Stimulated activated CD8-positive, alpha-beta memory T cell treated with anti-CD3 and anti-CD28 coated beads, Interleukin-12 subunit alpha, Interleukin-12 subunit beta, amount 100 ng/mL, for 4 hours (primary cell): ENCODE data around the gene THOP1.
"Not testable (repeated sequence)": the region's sequence is repeated elsewhere in the genome, so short reads cannot be mapped to it uniquely, and the experiment has no call there.

Experiments used
- DNase-seq: peaks from one replicate; pipeline ENCODE4 v3.0.0-alpha.2; 2020; ENCODE audit warnings: low read depth

The THOP1 gene

DNA sequence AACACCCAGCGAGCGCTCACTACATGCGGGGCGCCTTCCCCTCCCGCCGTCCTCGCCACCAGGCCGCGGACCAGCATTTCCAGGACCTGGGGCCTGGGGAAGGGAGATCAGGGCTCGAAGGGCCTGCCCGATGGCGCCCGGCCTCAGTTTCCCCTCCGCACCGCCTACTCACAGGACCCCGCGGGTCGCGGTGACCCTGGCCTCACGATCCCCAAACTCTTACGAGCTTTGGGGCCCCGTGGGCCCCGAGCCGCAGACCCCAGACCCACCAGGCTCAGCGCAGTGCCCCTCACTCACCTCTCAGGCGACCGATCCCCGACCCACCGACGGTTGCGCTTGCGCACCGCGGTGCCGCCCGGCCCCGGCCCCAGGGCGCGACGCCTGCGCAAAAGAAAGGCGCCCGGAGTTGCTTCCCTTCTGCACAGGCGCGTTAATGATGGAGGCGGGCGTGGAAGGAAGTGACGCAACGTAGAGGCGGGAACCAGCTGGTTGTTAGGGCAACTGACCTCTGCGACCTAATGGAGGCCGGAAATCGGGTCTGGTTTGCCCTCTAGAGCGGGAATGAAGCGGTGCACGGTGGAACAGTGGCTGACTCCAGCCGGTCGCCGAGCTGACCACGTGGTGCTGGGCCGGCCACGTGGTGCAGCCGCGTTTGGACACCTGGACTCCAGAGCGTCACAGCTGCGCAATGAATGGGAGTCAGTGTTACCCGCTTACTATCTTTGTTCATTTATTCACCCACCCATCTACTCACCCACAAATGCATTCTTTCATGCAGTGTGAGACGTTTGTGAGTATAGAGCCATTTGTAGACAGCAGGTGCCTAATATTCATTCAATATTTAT is 2.1 kb upstream of the THOP1 start, which contains the start of gene SGTA:
Gene SGTA (minus strand): TSS at position 338 of the 845 bp plus-strand sequence. CDS start 14,205 bp downstream, outside the sequence.
- peak; percentile 95 for DNase-seq

- DNase-seq: no peak
Observed at GRCh38 chr19:2783781-2784145, 1.5 kb upstream of the THOP1 start.

DNA sequence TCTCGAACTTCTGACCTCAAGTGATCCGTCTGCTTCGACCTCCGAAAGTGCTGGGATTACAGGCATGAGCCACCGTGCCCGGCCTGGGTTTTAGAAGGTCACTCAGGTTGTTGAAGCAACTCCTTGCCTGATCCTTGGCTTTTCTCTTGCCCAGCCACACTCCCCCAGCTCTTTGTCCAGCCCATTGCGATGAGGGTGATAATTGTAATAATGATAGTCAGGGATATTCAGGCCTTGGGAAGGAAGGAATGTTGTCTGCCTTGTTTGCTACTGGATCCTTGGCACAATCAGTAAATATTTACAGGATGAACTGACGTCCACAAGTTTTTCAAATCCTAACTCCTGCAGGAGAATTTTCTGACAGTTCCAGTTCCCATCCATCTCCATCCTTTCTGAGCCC is 1.8 kb downstream of the THOP1 start:
- no peak for DNase-seq

DNA sequence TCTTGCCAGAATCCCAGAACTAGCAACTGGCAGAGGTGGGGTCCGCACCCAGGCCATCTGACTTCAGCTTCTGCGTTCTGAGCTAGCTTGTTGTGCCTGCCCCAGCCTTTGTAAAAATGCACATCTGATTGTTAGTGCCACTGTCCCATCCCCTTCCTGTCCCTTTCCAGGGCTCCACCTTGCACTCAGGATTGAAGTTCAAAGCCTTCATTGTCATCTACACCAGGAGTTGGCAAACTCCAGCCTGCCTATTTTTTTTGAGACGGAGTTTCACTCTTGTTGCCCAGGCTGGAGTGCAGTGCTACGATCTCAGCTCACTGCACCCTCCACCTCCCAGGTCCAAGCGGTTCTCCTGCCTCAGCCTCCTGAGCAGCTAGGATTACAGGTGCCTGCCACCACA is 2.9 kb downstream of the THOP1 start:
- no peak for DNase-seq

DNA sequence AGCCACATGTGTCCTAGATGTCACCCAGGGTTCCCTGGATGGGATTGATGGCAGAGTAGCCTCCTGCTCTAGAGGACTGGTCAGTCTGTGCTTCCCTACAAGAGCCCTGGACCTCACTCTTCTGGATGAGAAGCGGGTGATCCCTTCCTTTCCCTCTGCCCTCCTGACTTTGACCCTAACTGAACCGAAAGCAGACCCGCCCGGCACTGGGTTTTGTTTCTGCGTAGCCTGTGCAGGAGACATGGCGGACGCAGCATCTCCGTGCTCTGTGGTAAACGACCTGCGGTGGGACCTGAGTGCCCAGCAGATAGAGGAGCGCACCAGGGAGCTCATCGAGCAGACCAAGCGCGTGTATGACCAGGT is 4.9 kb downstream of the THOP1 start:
- DNase-seq: no peak

- no peak for DNase-seq
Observed at GRCh38 chr19:2790557-2791271, 5.4 kb downstream of the THOP1 start.

DNA sequence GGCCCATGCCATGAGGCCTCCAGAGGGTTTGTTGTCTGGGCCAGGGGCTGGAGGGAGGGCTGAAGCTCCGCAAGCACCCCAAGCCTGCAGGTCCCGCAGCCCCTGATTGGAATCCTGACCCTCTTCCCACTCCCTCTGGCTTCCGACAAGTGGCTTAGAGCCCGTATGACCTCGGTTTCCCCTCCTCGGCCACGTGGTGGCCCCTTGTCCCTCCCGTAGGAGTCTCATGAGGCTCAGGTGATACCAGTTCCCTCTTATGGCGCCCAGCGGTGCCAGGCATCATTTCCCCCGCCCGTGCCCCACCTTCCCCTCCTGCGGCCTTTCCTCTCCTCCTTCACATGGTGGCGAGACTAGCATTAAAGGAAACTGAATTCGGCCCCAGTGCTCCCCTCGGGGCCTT is 6.1 kb downstream of the THOP1 start:
- no peak for DNase-seq

DNA sequence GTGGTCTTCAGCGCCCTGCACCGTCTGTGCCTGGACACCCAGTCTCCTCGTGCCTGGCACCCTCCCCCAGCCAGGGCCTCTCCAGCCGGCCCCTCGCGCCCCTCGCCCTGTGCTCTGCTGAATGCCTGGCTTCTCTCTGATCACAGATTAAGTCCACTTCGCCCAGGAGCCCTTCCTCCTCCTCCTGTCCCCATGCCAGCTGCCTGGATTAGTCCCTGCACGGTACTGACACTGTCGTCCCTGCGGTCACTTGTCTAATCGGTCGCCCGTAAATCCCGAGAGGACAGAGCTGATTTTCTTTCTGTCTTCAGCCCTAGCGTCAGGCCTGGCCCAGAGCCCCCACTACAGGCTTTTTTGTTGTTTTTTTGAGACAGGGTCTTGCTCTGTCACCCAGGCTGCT is 6.6 kb downstream of the THOP1 start:
- no peak for DNase-seq

DNA sequence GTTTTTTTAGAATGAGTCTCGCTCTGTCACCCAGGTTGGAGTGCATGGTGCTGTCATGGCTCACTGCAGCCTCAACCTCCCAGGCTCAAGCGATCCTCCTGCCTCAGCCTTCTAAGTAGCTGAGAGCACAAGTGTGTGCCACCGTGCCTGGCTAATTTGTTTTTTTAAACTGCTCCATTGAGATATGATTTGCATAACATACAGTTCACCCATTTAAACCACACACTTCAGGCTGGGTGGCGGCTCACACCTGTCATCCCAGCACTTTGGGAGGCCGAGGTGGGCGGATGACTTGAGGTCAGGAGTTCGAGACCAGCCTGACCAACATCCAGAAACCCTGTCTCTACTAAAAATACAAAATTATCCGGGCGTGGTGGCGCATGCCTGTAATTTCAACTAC is 7.4 kb downstream of the THOP1 start:
- not testable (repeated sequence) for DNase-seq

DNA sequence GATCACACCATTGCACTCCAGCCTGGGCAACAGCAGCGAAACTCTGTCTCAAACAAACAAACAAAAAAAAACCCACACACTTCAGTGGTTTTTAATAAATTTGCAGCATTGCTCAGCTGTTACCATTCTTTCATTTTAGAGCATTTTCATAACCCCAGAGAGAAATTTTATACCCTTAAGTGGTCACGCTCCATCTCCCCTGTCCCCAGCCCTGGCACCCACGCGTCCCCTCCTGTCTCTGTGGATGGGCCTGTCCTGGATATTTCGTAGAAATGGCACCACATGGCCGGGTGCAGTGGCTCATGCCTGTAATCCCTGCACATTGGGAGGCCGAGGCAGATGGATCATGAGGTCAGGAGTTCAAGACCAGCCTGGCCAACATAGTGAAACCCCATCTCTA is 7.8 kb downstream of the THOP1 start:
- no peak for DNase-seq

DNA sequence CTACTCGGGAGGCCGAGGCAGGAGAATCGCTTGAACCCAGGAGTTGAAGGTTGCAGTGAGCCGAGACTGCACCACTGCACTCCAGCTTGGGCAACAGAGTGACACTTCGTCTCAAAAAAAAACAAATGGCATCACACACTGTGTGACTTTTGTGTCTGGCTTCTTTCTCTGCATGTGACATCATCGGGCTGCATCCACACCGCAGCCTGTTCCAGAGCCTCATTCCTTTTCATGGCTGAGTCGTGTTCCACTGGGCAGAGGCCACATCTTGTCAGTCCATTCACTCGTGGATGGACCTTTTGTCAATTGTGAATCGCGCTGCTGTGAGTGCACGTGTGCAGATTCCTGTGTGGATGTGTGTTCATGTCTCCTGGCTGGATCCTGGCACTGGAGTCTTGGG is 8.3 kb downstream of the THOP1 start:
- DNase-seq: no peak

- no peak for DNase-seq
Observed at GRCh38 chr19:2795827-2796658, 10.7 kb downstream of the THOP1 start.

DNA sequence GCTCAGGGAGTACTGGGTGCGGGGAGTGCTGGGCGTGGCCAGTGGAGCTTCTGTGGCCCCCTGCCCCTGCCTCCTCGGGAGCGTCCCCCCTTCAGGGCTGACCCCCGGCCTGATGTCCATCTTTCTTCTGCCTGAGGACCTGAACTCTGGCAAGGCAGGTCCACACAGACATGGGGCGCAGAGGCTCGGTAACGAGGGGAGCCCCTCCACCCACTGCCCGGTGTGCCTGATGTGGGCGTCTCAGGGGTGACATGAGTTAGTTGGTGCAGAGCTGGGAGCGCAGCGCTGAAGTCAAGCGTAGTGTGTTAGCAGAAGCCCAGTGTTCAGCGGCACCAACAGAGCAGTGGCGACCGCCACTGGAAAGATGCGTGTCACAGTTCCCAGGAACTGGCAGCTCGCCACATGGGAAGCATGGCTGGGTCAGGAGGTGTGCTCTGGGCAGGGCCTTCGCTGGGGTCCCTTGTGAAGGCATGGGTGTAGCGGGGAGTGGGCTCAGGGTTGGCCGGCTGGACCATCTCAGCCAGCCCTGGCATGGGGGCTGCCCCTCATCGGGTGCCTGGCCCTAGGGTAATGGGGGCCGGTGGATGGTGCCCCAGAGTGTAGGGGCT is 11.5 kb downstream of the THOP1 start:
- DNase-seq: no peak

GRCh38 chr19:2797280-2797679 is 12.0 kb downstream of the THOP1 start:
- DNase-seq: no peak

GRCh38 chr19:2798158-2798685 is 12.9 kb downstream of the THOP1 start:
- DNase-seq: no peak

GRCh38 chr19:2798733-2799132 is 13.4 kb downstream of the THOP1 start:
- no peak for DNase-seq

DNA sequence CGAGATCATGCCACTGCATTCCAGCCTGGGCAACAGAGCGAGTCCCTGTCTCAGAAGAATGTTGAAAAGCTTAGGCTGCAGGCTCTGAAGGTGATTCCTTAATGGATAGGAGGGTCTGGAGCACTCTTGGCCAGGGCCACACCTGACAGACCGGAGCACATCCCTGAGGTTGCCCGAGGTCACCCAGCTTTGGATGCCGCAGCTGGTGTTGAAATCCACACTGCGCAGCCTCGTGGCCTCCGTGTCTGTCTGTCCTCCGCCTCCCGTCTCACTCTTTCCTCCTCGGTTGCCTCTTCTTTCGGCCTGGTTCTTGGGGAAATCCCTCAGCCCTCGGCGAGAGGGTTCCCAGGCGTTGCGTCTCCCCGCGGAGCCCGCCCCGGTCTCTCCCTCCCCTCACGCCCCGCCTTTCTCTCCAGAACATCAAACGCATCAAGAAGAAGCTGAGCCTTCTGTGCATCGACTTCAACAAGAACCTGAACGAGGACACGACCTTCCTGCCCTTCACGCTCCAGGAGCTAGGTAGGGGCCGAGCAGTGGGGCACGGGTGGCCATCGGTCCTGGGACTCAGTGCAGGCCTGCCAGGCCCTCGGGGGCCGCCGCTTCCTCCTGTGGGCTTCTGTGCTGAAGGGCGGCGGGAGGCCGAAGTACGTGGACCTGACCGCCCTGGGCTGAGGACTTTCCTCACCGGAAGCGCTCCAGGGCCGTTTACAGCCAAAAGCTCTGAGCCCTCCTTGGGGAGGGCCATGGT is 14.1 kb downstream of the THOP1 start:
- no peak for DNase-seq

GRCh38 chr19:2800506-2800905 is 15.2 kb downstream of the THOP1 start:
- DNase-seq: no peak

- DNase-seq: no peak
Observed at GRCh38 chr19:2802826-2803225, 17.5 kb downstream of the THOP1 start.

DNA sequence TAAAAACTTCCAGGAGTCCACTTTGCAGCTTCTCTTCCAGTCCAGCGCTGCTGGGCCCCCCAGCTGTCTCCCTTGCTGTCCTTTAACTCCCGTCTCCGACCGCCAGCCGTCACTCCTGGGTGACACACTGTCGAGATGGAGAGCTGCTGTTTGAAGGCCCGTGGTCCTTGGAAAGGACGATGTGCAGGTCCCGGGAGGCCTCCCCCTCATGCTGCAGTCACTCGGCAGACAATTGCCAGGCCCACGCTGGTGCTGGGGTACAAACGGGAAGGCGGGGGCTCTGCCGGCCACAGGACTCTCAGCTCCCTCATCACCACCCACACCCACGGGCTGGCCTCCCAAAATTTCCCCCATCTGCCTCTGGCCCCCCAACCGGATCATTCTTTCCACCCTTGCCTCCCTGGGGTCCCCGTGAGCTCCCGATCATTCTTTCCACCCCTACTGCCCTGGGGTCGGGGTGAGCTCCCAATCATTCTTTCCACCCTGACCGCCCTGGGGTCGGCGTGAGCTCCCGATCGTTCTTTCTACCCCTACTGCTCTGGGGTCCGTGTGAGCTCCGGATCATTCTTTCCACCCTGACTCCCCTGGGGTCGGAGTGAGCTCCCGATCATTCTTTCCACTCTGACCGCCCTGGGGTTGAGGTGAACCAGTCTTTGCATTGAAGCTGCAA is 18.3 kb downstream of the THOP1 start:
- DNase-seq: no peak
